Measurements from ENCODE around the gene CFAP100. TPM values are rescaled to one million over a fixed set of nuclear protein-coding genes. Genes with fewer than 3 reads are reported as not detected.

CFAP100 gene
- total RNA-seq, 3 donors from 2014 or later (not counting 1 experiment from before 2014, with no cell fraction given) = not detected

- Mint-ChIP-seq H3K4me3 (peak overlapping the region; percentile 95), H3K9me3 (no peaks in the 10 kb centered on the region), H3K27me3 (ENCODE audit: low read depth in 2 of 2) (peaks cover 35 to 41% of the 10 kb centered on the region in 2 donors), H3K27ac (peak overlapping the region; percentile 60 to 82), H3K36me3 (no peaks in the 10 kb centered on the region), H3K4me1 (peaks cover 18% of the 10 kb centered on the region in 2 donors)
- intact Hi-C loops (cut with micrococcal nuclease) = no loop called here
- no peaks in the 10 kb centered on the region for H3K36me3 ChIP-seq (ENCODE audit: control insufficient read depth, insufficient read depth, low read length)
- WGBS (ENCODE audit: insufficient coverage) = 7% methylated on average over 32 of the region's 32 CpGs
- no peak overlapping the region for H3K27ac ChIP-seq (ENCODE audit: low read length)
- no peaks in the 10 kb centered on the region for H3K9me3 ChIP-seq (ENCODE audit: control insufficient read depth, insufficient read depth, low read length)
- H3K4me3 ChIP-seq (ENCODE audit: low read length) = peak overlapping the region; percentile 16
- H3K4me1 ChIP-seq (ENCODE audit: control insufficient read depth, insufficient read depth, low read length) = peaks cover 24% of the 10 kb centered on the region
- H3K27me3 ChIP-seq (ENCODE audit: control insufficient read depth, insufficient read depth, low read length) = peaks cover 29% of the 10 kb centered on the region
- no peak for TF ChIP-seq CTCF (IDR thresholded peaks at IDR 0.05)
- no peak for ATAC-seq
- DNase-seq = peak in 1 of 2 donors; percentile 10
These were observed 38.8 kb upstream of the CFAP100 start for GRCh38 chr3:126355777-126356372.

- 1% methylated on average over 100 of the region's 100 CpGs for WGBS (ENCODE audit: insufficient coverage)
- TF ChIP-seq CTCF (IDR thresholded peaks at IDR 0.05) = no peak
- Histone ChIP-seq H3K9me3 (ENCODE audit: control insufficient read depth, insufficient read depth, low read length) (no peaks in the 10 kb centered on the region), H3K4me1 (ENCODE audit: control insufficient read depth, insufficient read depth, low read length) (peaks cover 24% of the 10 kb centered on the region), H3K27ac (ENCODE audit: low read length) (no peak overlapping the region), H3K27me3 (ENCODE audit: control insufficient read depth, insufficient read depth, low read length) (peaks cover 29% of the 10 kb centered on the region), H3K4me3 (ENCODE audit: low read length) (peak overlapping the region; percentile 16), H3K36me3 (ENCODE audit: control insufficient read depth, insufficient read depth, low read length) (no peaks in the 10 kb centered on the region)
- intact Hi-C loops (cut with micrococcal nuclease) = no loop called here
- Mint-ChIP-seq H3K36me3 (no peaks in the 10 kb centered on the region), H3K4me3 (peak overlapping the region; percentile 95), H3K27me3 (ENCODE audit: low read depth in 2 of 2) (peaks cover 35 to 47% of the 10 kb centered on the region in 2 donors), H3K27ac (peak overlapping the region; percentile 60 to 82), H3K9me3 (no peaks in the 10 kb centered on the region), H3K4me1 (peaks cover 18% of the 10 kb centered on the region in 2 donors)
- peak; percentile 4 to 29 (median 6) for ATAC-seq
- DNase-seq = peak; percentile 23 to 51
These were observed 38.1 kb upstream of the CFAP100 start for GRCh38 chr3:126356373-126357264.

GRCh38 chr3:126357295-126358037, 37.2 kb upstream of the CFAP100 start, which contains the start of gene KLF15:
KLF15 (minus strand) TSS chr3:126357408; CDS start chr3:126352922, 4,486 bp downstream.
- ATAC-seq (peak; percentile 91 to 92 (median 92)), DNase-seq (peak; percentile 73 to 83)
- no peaks in the 10 kb centered on the region for H3K36me3 Mint-ChIP-seq
- intact Hi-C loops (cut with micrococcal nuclease) = no loop called here
- under 1% methylated on average over 86 of the region's 86 CpGs for WGBS (ENCODE audit: insufficient coverage)
- Histone ChIP-seq H3K27ac (ENCODE audit: low read length) (no peak within 1 kb of the TSS), H3K27me3 (ENCODE audit: control insufficient read depth, insufficient read depth, low read length) (peaks cover 29% of the 10 kb centered on the region), H3K4me1 (ENCODE audit: control insufficient read depth, insufficient read depth, low read length) (peaks cover 24% of the 10 kb centered on the region), H3K4me3 (ENCODE audit: low read length) (peak within 1 kb of the TSS; percentile 50), H3K36me3 (ENCODE audit: control insufficient read depth, insufficient read depth, low read length) (no peaks in the 10 kb centered on the region), H3K9me3 (ENCODE audit: control insufficient read depth, insufficient read depth, low read length) (no peaks in the 10 kb centered on the region)
- H3K9me3 Mint-ChIP-seq = no peaks in the 10 kb centered on the region
- peaks cover 18% of the 10 kb centered on the region in 2 donors for H3K4me1 Mint-ChIP-seq
- peak within 1 kb of the TSS; percentile 60 to 82 for H3K27ac Mint-ChIP-seq
- TF ChIP-seq CTCF (IDR thresholded peaks at IDR 0.05) = no peak
- peaks cover 37 to 50% of the 10 kb centered on the region in 2 donors for H3K27me3 Mint-ChIP-seq (ENCODE audit: low read depth in 2 of 2)
- H3K4me3 Mint-ChIP-seq = peak within 1 kb of the TSS; percentile 95

Data from natural killer cell (primary cell).